K562 (cell line): ENCODE data around the gene KMT2E. TPM values are rescaled to one million over a fixed set of nuclear protein-coding genes. Genes with fewer than 3 reads are reported as not detected.

Experiments used
- ATAC-seq: fragments of 200-7000 bp; cut with Tn5 transposase; 3 replicates; pipeline ENCODE4 v1.9.1; 2020; ENCODE audit warnings: moderate library complexity
- BruUV-seq: library from RNA; stranded (reverse); fragments of 400-500 nt; replicated peaks from 2 replicates; lab custom pipeline; 2021; lab: Mats Ljungman, UMichigan
- CTCF ChIA-PET: fragments of 300-600 bp; formaldehyde crosslinking; extraction: SDS; loops from one replicate; lab custom pipeline; 2021; ENCODE audit warnings: low intra/inter-chr PET ratio; lab: Yijun Ruan, JAX
- POLR2A ChIA-PET: fragments of 300-600, 350-650 bp; sonication (Branson Sonifier 250); formaldehyde crosslinking; extraction: SDS; loops from one replicate; lab custom pipeline; 2021; ENCODE audit warnings: antibody characterized with exemption, inconsistent platforms; lab: Yijun Ruan, JAX
- DNase-seq, 4 experiments: peaks; one replicate each; pipeline versions ENCODE4 v3.0.0 to v3.0.0-alpha.2; 2011 to 2018; ENCODE audit warnings: low spot score in 3 of 4, mixed read lengths in 3 of 4; ENCODE audit errors: extremely low read depth in 1 of 4
- FAIRE-seq: peaks from 2 replicates; lab custom pipeline; 2011; peaks lifted over from hg19 to GRCh38; lab: Jason Lieb, UNC
- H2AFZ ChIP-seq: 2 replicates; pipeline ENCODE4 v1.6.0; 2011; ENCODE audit warnings: low read depth, low read length, control low read depth, inconsistent platforms
- H3K27ac ChIP-seq: fragments of 200-600 bp; 3 replicates; pipeline ENCODE4 v1.8.0; 2011; ENCODE audit warnings: low read depth, mild to moderate bottlenecking, control low read depth, inconsistent platforms, low read length, moderate library complexity, mixed read lengths; ENCODE audit errors: extremely low read depth
- H3K27me3 ChIP-seq, 2 experiments: fragments of 300-600 bp in 1 of 2; 2 replicates in 1 of 2; 3 replicates in 1 of 2; pipeline versions ENCODE4 v1.6.0 to v1.8.0; 2011; ENCODE audit warnings: inconsistent platforms in 2 of 2, low read length in 2 of 2, mild to moderate bottlenecking in 1 of 2, mixed read lengths in 1 of 2, moderate library complexity in 1 of 2; ENCODE audit not compliant: control insufficient read depth in 2 of 2, insufficient read depth in 2 of 2
- H3K36me3 ChIP-seq: fragments of 300-600 bp; 3 replicates; pipeline ENCODE4 v1.8.0; 2011; ENCODE audit warnings: mild to moderate bottlenecking, low read length, inconsistent platforms; ENCODE audit not compliant: control insufficient read depth, insufficient read depth
- H3K4me1 ChIP-seq, 2 experiments: fragments of 200-600 bp in 1 of 2; replicated peaks in 1 of 2; 2 replicates in 1 of 2; 3 replicates in 1 of 2; pipeline versions ENCODE4 v1.5.1 to v1.8.0; 2011; ENCODE audit warnings: inconsistent platforms in 2 of 2, low read length in 2 of 2, mild to moderate bottlenecking in 1 of 2, mixed read lengths in 1 of 2, moderate library complexity in 1 of 2; ENCODE audit not compliant: control insufficient read depth in 2 of 2, insufficient read depth in 2 of 2
- H3K4me2 ChIP-seq: 2 replicates; pipeline ENCODE4 v1.6.1; 2011; ENCODE audit warnings: low read length, control low read depth, inconsistent platforms, mixed read lengths; ENCODE audit not compliant: insufficient read depth
- H3K4me3 ChIP-seq: fragments of 200-600 bp; sonication (generic), shearing (Covaris generic); 2 replicates; pipeline ENCODE4 v1.5.1; 2016; ENCODE audit warnings: control low read depth, inconsistent platforms
- H3K79me2 ChIP-seq: fragments of 200-600 bp; 3 replicates; pipeline ENCODE4 v1.8.0; 2011; ENCODE audit warnings: low read length, inconsistent platforms; ENCODE audit not compliant: control insufficient read depth, insufficient read depth
- H3K9ac ChIP-seq, 2 experiments: 2 replicates each; pipeline versions ENCODE4 v1.6.0 to v1.6.1; 2011; ENCODE audit warnings: low read depth in 2 of 2, low read length in 2 of 2, control low read depth in 1 of 2, inconsistent platforms in 1 of 2, mild to moderate bottlenecking in 1 of 2, mixed read lengths in 1 of 2; ENCODE audit not compliant: insufficient read depth in 1 of 2
- H3K9me1 ChIP-seq: one replicate; pipeline ENCODE4 v1.6.0; 2011; ENCODE audit warnings: inconsistent platforms, mild to moderate bottlenecking, low read length, moderate library complexity; ENCODE audit not compliant: control insufficient read depth, insufficient read depth
- H3K9me3 ChIP-seq: replicated peaks from 2 replicates; pipeline ENCODE4 v1.5.1; 2011; ENCODE audit warnings: low read depth, low read length, inconsistent platforms; ENCODE audit not compliant: control insufficient read depth, insufficient read depth
- H4K20me1 ChIP-seq: replicated peaks from 2 replicates; pipeline ENCODE4 v1.6.1; 2011; ENCODE audit warnings: low read length, inconsistent platforms, mixed read lengths; ENCODE audit not compliant: control insufficient read depth, insufficient read depth
- NR1H2 ChIP-seq: sonication (generic); formaldehyde crosslinking; IDR thresholded peaks from 2 replicates; pipeline ENCODE4 v1.4.0; 2020; ENCODE audit warnings: mild to moderate bottlenecking, missing genetic modification reagents
- PKNOX1 ChIP-seq: fragments of 450-650 bp; IDR thresholded peaks from 2 replicates; pipeline ENCODE4 v1.6.1; 2016
- POLR2H ChIP-seq: IDR thresholded peaks from 2 replicates; pipeline ENCODE4 v1.6.1; 2016; ENCODE audit warnings: missing genetic modification characterization, low read depth, mild to moderate bottlenecking, control low read depth, missing compliant biosample characterization, moderate library complexity
- RBFOX2 ChIP-seq: fragments of 200-400 bp; formaldehyde crosslinking; IDR thresholded peaks from 2 replicates; pipeline ENCODE4 v1.6.1; 2017; ENCODE audit warnings: low read depth, mild to moderate bottlenecking, low read length, moderate library complexity
- SOX6 ChIP-seq: fragments of 450-650 bp; IDR thresholded peaks from 2 replicates; pipeline ENCODE4 v1.6.1; 2014; ENCODE audit warnings: mild to moderate bottlenecking
- TSHZ1 ChIP-seq: fragments of 250-450 bp; sonication (Bioruptor Pico); IDR thresholded peaks from 2 replicates; pipeline ENCODE4 v1.4.0; 2020; ENCODE audit warnings: mild to moderate bottlenecking, moderate library complexity
- ZFP91 ChIP-seq: sonication (generic); formaldehyde crosslinking; IDR thresholded peaks from 2 replicates; pipeline ENCODE4 v1.8.0; 2022; ENCODE audit warnings: mild to moderate bottlenecking, missing genetic modification reagents
- WGBS: fragments of 100-300 bp; shearing (Covaris generic); methylation state at CpG from one replicate; pipeline ENCODE4 v1.1.6; 2016; ENCODE audit warnings: low coverage, mixed read lengths; ENCODE audit not compliant: insufficient coverage; ENCODE audit errors: missing lambda C conversion rate; 5-methylcytosine and 5-hydroxymethylcytosine counted together
- in situ Hi-C: fragments of 300-500 bp; cut with MboI; formaldehyde crosslinking; loops from 4 replicates; pipeline ENCODE4 v1.15.0; 2018; ENCODE audit warnings: inconsistent platforms, mixed read lengths
- intact Hi-C: fragments of 100-400 bp; cut with micrococcal nuclease; formaldehyde crosslinking; loops from 2 replicates; pipeline ENCODE4 v1.14.2; 2022
- polyA plus RNA-seq, 8 experiments: library from polyadenylated mRNA; depleted of rRNA in 4 of 8; stranded (reverse) in 5 of 8; unstranded in 3 of 8; fragments of >200 nt; fragmentation: Nextera tagmentation in 2 of 8; fragmentation: Illumina TruSeq in 1 of 8; extraction: Ambion mirVana in 2 of 8; extraction: Trizol in 1 of 8; gene quantifications; 2 replicates each; pipeline versions ENCODE4 v1.2.1 to v1.2.3, GENCODE V29; 2011 to 2014; ENCODE audit warnings: inconsistent platforms in 1 of 8, missing spikeins in 1 of 8
- total RNA-seq, 7 experiments: library from RNA; depleted of rRNA in 6 of 7; stranded (reverse); fragments of >200 nt in 6 of 7; fragmentation: Illumina TruSeq in 2 of 7; extraction: Trizol in 2 of 7; gene quantifications; 2 replicates each; pipeline versions ENCODE4 v1.2.1 to v1.2.3, GENCODE V29; 2011 to 2021; ENCODE audit warnings: low replicate concordance in 1 of 7

The KMT2E gene
- total and polyA plus RNA-seq, 9 of the 15 experiments (the other 6 are each of a cell fraction or from before 2014, with no cell fraction given): 8.9 to 55.3 (median 38.1) TPM

- Histone ChIP-seq H3K9me1 (no peaks in the 10 kb centered on the region), H3K4me1 (peaks cover 4 to 24% of the 10 kb centered on the region in 2 experiments; a peak in 3 of 5 replicates), H2AFZ (no peak overlapping the region), H3K9me3 (no peaks in the 10 kb centered on the region), H3K79me2 (peaks cover 99% of the 10 kb centered on the region), H3K36me3 (0 out of 3 replicates have a peak, but pooled peaks cover 6% of the 10 kb centered on the region), H3K4me3 (no peak overlapping the region), H3K4me2 (no peak overlapping the region), H3K27ac (no peak overlapping the region), H3K9ac (no peak overlapping the region), H3K27me3 (no peaks in the 10 kb centered on the region), H4K20me1 (peaks cover 51% of the 10 kb centered on the region)
- CTCF ChIA-PET: no interaction called here
- BruUV-seq: no TSS peak
- no peak for ATAC-seq
- in situ Hi-C loops (no loop called here), intact Hi-C loops (no loop called here)
- 93% methylated on average over 3 of the region's 3 CpGs for WGBS
- FAIRE-seq: no peak
- POLR2A ChIA-PET: interaction anchor here (1.1 to 1.8 kb wide), 2 partner anchors 9 to 12 kb away, joined by 3 to 8 read pairs; no protein-coding TSS in a partner anchor
- no peak for TF ChIP-seq TSHZ1
- 0 out of 2 replicates have a peak, but pooled peaks have one; percentile 16 for TF ChIP-seq POLR2H (tag)
- TF ChIP-seq NR1H2 (CRISPR knock-in tag): no peak
- TF ChIP-seq PKNOX1: no peak
- TF ChIP-seq ZFP91: no peak
- TF ChIP-seq SOX6: no peak
- TF ChIP-seq RBFOX2: 0 out of 2 replicates have a peak, but pooled peaks have one; percentile 13
- no peak for DNase-seq
Observed at GRCh38 chr7:105021967-105022366, 8.0 kb downstream of the KMT2E start.
